Measurements from ENCODE around the gene TNFSF15. TPM values are rescaled to one million over a fixed set of nuclear protein-coding genes. Genes with fewer than 3 reads are reported as not detected.

TNFSF15 gene
- total RNA-seq, 4 donors from 2014 or later: 1.4 to 2.3 (median 1.5) TPM

DNA sequence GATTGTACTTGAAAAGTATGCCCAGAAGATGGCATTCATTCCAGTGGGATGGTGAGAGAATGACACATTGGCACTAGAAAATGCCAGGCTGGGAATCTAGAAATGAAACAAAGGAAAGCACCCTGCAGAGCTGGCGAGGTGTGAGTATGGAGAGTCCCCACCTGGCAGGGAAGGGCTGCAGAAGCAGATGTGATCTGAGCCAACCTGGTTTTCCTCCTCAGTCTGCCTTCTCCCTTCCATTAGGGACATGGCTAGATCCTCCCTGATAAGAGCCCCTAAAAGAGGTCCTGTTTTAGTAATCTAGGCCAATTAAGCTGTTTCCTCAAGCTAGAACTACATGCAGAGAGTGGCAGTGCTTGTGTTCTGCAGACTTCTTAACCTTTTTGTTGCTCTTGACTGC, 24.7 kb upstream of the TNFSF15 start:
- intact Hi-C loops (cut with DNase I): no loop called here
- Histone ChIP-seq H3K36me3 (no peaks in the 10 kb centered on the region), H3K27ac (no peak overlapping the region), H3K27me3 (peaks cover 0 to under 1% (median 0%) of the 10 kb centered on the region in 4 donors), H3K4me3 (no peak overlapping the region), H3K4me1 (no peaks in the 10 kb centered on the region), H3K9me3 (no peaks in the 10 kb centered on the region)
- 54 to 67% methylated on average over 1 of the region's 1 CpG for WGBS, 2 donors
- no peak for DNase-seq
- TF ChIP-seq, protein P1, sequence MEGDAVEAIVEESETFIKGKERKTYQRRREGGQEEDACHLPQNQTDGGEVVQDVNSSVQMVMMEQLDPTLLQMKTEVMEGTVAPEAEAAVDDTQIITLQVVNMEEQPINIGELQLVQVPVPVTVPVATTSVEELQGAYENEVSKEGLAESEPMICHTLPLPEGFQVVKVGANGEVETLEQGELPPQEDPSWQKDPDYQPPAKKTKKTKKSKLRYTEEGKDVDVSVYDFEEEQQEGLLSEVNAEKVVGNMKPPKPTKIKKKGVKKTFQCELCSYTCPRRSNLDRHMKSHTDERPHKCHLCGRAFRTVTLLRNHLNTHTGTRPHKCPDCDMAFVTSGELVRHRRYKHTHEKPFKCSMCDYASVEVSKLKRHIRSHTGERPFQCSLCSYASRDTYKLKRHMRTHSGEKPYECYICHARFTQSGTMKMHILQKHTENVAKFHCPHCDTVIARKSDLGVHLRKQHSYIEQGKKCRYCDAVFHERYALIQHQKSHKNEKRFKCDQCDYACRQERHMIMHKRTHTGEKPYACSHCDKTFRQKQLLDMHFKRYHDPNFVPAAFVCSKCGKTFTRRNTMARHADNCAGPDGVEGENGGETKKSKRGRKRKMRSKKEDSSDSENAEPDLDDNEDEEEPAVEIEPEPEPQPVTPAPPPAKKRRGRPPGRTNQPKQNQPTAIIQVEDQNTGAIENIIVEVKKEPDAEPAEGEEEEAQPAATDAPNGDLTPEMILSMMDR (IDR thresholded peaks at IDR 0.05): no peak
- TF ChIP-seq POLR2A (IDR thresholded peaks at IDR 0.05): no peak

DNA sequence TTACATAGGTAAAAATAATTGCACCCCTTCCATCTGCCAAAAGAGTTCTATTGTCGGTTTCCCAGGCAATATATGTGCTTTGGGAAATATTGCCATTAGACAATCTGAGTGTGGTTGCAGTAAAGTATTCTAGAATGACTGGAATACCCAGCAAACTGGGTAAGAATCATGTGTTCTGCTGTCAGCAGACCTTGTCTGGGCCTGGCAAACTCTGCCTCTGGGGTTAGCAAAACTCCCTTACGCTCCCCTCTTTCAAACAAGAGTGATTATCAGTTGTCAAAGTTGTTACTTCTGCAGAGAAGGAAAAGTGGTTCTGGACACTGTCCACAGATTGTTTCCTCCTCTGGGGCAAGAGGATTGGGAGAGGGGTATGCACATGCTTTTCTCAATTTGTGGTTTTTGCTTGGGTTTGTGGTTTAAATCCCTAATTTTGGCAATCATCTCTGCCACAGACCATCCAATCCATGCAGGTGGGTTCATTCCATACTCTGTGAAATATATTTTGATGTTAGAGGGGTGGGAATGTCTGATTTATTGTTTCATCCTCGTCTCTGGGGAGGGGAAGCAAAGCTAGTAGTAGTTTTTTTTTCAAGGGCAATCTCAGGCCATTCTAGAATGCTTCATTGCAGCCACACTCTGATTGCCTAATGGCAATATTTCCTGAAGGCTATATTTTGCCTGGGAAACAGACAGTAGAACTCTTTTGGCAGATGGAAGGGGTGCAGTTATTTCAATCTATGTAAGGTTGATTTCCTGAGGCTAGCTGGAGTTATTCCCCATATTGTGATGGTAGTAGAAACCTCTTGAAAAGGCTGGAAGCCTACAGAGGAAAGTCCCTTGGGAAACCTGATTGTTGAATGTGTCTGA, 24.0 kb upstream of the TNFSF15 start:
- TF ChIP-seq, protein P1 (IDR thresholded peaks at IDR 0.05): no peak
- no peak for TF ChIP-seq POLR2A (IDR thresholded peaks at IDR 0.05)
- no peak for DNase-seq
- Histone ChIP-seq H3K4me3 (no peak overlapping the region), H3K27ac (no peak overlapping the region), H3K4me1 (no peaks in the 10 kb centered on the region), H3K9me3 (no peaks in the 10 kb centered on the region), H3K27me3 (no peaks in the 10 kb centered on the region), H3K36me3 (no peaks in the 10 kb centered on the region)
- 51 to 58% methylated on average over 3 of the region's 3 CpGs for WGBS, 2 donors
- intact Hi-C loops (cut with DNase I): no loop called here

DNA sequence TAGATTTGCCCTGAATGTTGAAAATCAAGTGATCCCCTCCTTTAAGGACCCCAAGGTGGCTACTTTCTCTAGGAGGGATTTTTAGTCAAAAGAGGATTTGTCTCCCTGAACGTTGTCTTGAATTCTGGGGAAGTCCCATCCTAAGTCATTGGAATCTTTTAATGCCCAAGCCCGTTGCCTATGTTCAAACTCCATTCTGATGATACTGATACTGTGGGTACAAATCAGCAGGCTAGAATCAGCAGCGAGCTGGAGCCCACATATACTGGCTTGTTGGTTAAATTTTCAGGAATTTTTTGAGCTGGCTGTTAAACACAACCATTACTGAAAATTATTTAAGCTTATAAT, 22.4 kb upstream of the TNFSF15 start:
- no peak for DNase-seq
- intact Hi-C loops (cut with DNase I): no loop called here
- no peak overlapping the region for H3K4me3 ChIP-seq
- H3K4me1 ChIP-seq: no peaks in the 10 kb centered on the region
- WGBS, 2 donors: 84 to 89% methylated on average over 3 of the region's 3 CpGs
- TF ChIP-seq, protein P1 (IDR thresholded peaks at IDR 0.05): no peak
- TF ChIP-seq POLR2A (IDR thresholded peaks at IDR 0.05): no peak
- no peaks in the 10 kb centered on the region for H3K9me3 ChIP-seq
- H3K27me3 ChIP-seq: no peaks in the 10 kb centered on the region
- no peak overlapping the region for H3K27ac ChIP-seq
- H3K36me3 ChIP-seq: no peaks in the 10 kb centered on the region

DNA sequence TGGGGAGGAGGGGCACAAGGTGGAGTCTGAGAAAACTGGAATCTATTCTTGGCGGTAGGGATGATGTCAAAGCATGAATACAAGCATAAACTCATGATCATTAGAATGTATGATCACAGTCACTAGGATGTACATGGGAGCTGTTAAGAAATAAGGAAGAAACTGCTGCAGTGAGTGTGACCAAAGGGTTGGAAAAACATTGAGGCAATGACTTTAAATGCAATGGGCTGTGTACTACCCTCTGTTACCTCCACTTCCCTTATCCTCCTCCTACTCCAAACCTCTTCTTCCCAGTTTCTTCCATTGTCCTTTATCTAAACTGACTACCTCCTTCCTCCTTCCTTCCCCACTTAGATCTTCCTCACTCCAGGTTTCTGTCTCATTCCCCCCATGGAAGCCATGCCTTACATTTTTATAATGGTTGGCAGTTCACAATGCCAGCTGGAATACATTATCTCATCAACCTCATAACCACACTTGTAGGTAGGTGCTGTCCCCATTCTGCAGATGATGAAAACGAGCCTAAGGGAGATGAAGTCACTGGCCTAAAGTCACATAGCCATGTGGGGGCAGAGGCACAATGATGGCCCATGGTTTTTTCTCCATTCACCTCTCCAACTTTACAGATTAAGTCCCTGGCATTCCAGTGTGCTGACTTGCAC, 21.9 kb upstream of the TNFSF15 start:
- Histone ChIP-seq H3K36me3 (no peaks in the 10 kb centered on the region), H3K4me3 (no peak overlapping the region), H3K27ac (no peak overlapping the region), H3K27me3 (no peaks in the 10 kb centered on the region), H3K9me3 (no peaks in the 10 kb centered on the region), H3K4me1 (no peaks in the 10 kb centered on the region)
- no peak for DNase-seq
- WGBS, 2 donors: 64 to 71% methylated on average over 2 of the region's 2 CpGs
- intact Hi-C loops (cut with DNase I): no loop called here
- no peak for TF ChIP-seq POLR2A (IDR thresholded peaks at IDR 0.05)
- TF ChIP-seq, protein P1 (IDR thresholded peaks at IDR 0.05): no peak

DNA sequence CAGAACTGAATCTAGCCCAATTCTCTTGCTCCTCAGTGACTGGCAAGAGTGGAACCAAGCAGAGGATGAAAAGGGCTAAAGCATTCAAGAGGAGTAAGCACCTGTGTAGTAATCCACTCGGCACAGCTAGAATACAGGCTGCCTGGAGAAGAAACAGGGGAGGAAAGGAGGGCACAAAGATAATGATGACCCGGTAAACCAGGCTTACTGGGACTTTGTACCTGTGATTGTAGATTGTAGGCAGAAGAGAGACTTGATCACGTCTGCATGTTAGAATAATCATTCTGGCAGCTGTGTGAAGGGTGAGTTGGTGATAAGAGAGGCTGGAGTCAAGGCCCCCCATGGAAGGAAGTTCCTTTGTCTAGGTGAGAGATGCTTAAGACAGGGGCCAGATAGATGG, 20.6 kb upstream of the TNFSF15 start:
- no peaks in the 10 kb centered on the region for H3K36me3 ChIP-seq
- H3K4me3 ChIP-seq: no peak overlapping the region
- intact Hi-C loops (cut with DNase I): no loop called here
- H3K27me3 ChIP-seq: no peaks in the 10 kb centered on the region
- DNase-seq: no peak
- 80 to 88% methylated on average over 3 of the region's 3 CpGs for WGBS, 2 donors
- H3K27ac ChIP-seq: no peak overlapping the region
- H3K9me3 ChIP-seq: no peaks in the 10 kb centered on the region
- no peaks in the 10 kb centered on the region for H3K4me1 ChIP-seq
- TF ChIP-seq, protein P1 (IDR thresholded peaks at IDR 0.05): no peak
- no peak for TF ChIP-seq POLR2A (IDR thresholded peaks at IDR 0.05)

Measured in esophagus squamous epithelium (tissue), 5 donors.